ENCODE measurements around the gene CD19. TPM values are rescaled to one million over a fixed set of nuclear protein-coding genes. Genes with fewer than 3 reads are reported as not detected.

CD19 gene
- total RNA-seq, 1 experiment from 2014 or later, result not detected

GRCh38 chr16:28982949-28983348 lies 51.2 kb downstream of the CD19 start:
- POLR2A ChIA-PET, result no interaction called here
- Histone ChIP-seq H3K36me3 (ENCODE audit: control insufficient read depth, insufficient read depth, low read length) (no peaks in the 10 kb centered on the region), H3K4me1 (ENCODE audit: control insufficient read depth, insufficient read depth, low read length) (no peaks in the 10 kb centered on the region), H3K27me3 (ENCODE audit: control insufficient read depth, insufficient read depth, low read length) (no peaks in the 10 kb centered on the region), H3K4me3 (ENCODE audit: low read depth in 2 of 2, low read length in 2 of 2) (no peak overlapping the region), H3K9me3 (ENCODE audit: control insufficient read depth, insufficient read depth, low read depth, low read length) (no peaks in the 10 kb centered on the region), H3K27ac (ENCODE audit: low read length) (no peak overlapping the region)
- no peak for ATAC-seq
- no peak for DNase-seq (ENCODE audit: low read depth, low spot score)
- BruUV-seq (replicated peaks), result no TSS peak
- CTCF ChIA-PET, result interaction anchor here (0.6 kb wide), 1 partner anchor 15 kb away, joined by 3 read pairs; no protein-coding TSS in a partner anchor
- in situ Hi-C loops (cut with HindIII; ENCODE audit: low pct_unique_long_range_greater_than_20kb, low sequenced_read_pairs) (no loop called here), intact Hi-C loops (cut with micrococcal nuclease; ENCODE audit: unreplicated experiment) (no loop called here)
- TF ChIP-seq POLR2AphosphoS5 (IDR thresholded peaks at IDR 0.05; ENCODE audit: low read depth, low read length) (no peak), TCF7L2 (IDR thresholded peaks at IDR 0.05; ENCODE audit: low read depth, low read length) (no peak), REST (IDR thresholded peaks at IDR 0.05; ENCODE audit: insufficient read depth in 1 of 2, low read depth in 2 of 2, low read length in 1 of 2) (no peak)

GRCh38 chr16:28983644-28984043 lies 51.9 kb downstream of the CD19 start:
- ATAC-seq (no peak), DNase-seq (ENCODE audit: low read depth, low spot score) (no peak)
- H3K9me3 ChIP-seq (ENCODE audit: control insufficient read depth, insufficient read depth, low read depth, low read length), result no peaks in the 10 kb centered on the region
- no peak overlapping the region for H3K27ac ChIP-seq (ENCODE audit: low read length)
- CTCF ChIA-PET, result interaction anchor here (0.6 kb wide), 1 partner anchor 134 kb away, joined by 4 read pairs; no protein-coding TSS in a partner anchor
- intact Hi-C loops (cut with micrococcal nuclease; ENCODE audit: unreplicated experiment) (no loop called here), in situ Hi-C loops (cut with HindIII; ENCODE audit: low pct_unique_long_range_greater_than_20kb, low sequenced_read_pairs) (no loop called here)
- BruUV-seq (replicated peaks), result no TSS peak
- no peaks in the 10 kb centered on the region for H3K4me1 ChIP-seq (ENCODE audit: control insufficient read depth, insufficient read depth, low read length)
- POLR2A ChIA-PET, result no interaction called here
- H3K4me3 ChIP-seq (ENCODE audit: low read depth in 2 of 2, low read length in 2 of 2), result no peak overlapping the region
- TF ChIP-seq REST (IDR thresholded peaks at IDR 0.05; ENCODE audit: insufficient read depth in 1 of 2, low read depth in 2 of 2, low read length in 1 of 2), result no peak
- no peak for TF ChIP-seq POLR2AphosphoS5 (IDR thresholded peaks at IDR 0.05; ENCODE audit: low read depth, low read length)
- no peak for TF ChIP-seq TCF7L2 (IDR thresholded peaks at IDR 0.05; ENCODE audit: low read depth, low read length)
- TF ChIP-seq CTCF (IDR thresholded peaks at IDR 0.05), result no peak
- no peaks in the 10 kb centered on the region for H3K36me3 ChIP-seq (ENCODE audit: control insufficient read depth, insufficient read depth, low read length)
- H3K27me3 ChIP-seq (ENCODE audit: control insufficient read depth, insufficient read depth, low read length), result no peaks in the 10 kb centered on the region
